ENCODE data around the gene DNHD1.

GRCh38 chr11:6539748-6540268 is 42.7 kb downstream of the DNHD1 start:
- TF ChIP-seq SP1 (IDR thresholded peaks at IDR 0.05), result no peak
- TF ChIP-seq FOXK2 (IDR thresholded peaks at IDR 0.05), result no peak
- no peak for TF ChIP-seq FOXA1 (IDR thresholded peaks at IDR 0.05)
- TF ChIP-seq TARDBP (IDR thresholded peaks at IDR 0.05), result no peak
- no peak for TF ChIP-seq HDGF (IDR thresholded peaks at IDR 0.05; ENCODE audit: borderline replicate concordance)
- TF ChIP-seq ELF4 (IDR thresholded peaks at IDR 0.05), result no peak
- TF ChIP-seq ZNF384 (IDR thresholded peaks at IDR 0.05), result no peak
- no peak for TF ChIP-seq PKNOX1 (IDR thresholded peaks at IDR 0.05)
- no peak for TF ChIP-seq FOXM1 (IDR thresholded peaks at IDR 0.05; ENCODE audit: borderline replicate concordance)
- no peak for TF ChIP-seq LEF1 (IDR thresholded peaks at IDR 0.05; ENCODE audit: borderline replicate concordance)
- no peak for TF ChIP-seq BHLHE40 (IDR thresholded peaks at IDR 0.05; ENCODE audit: borderline replicate concordance)

Data from HEK293T (cell line).